Germinal center (tissue), 1 donor: Measurements from ENCODE around the gene DCP1B.
"Not testable (repeated sequence)": the region's sequence is repeated elsewhere in the genome, so short reads cannot be mapped to it uniquely, and the experiment has no call there.

Source experiments
- DNase-seq: peaks from one replicate; pipeline ENCODE4 v3.0.0; 2012; ENCODE audit warnings: mixed read lengths, low spot score

Gene DCP1B

GRCh38 chr12:1977109-1977508 lies 27.1 kb downstream of the DCP1B start:
- no peak for DNase-seq

GRCh38 chr12:1974812-1975211 lies 29.4 kb downstream of the DCP1B start:
- no peak for DNase-seq

GRCh38 chr12:1972856-1973317 lies 31.4 kb downstream of the DCP1B start:
- no peak for DNase-seq

- DNase-seq, result no peak
Observed at GRCh38 chr12:1972260-1972659, 32.0 kb downstream of the DCP1B start.

- DNase-seq, result no peak
Observed at GRCh38 chr12:1970331-1970900, 33.8 kb downstream of the DCP1B start.

GRCh38 chr12:1966561-1967226 lies 37.6 kb downstream of the DCP1B start:
- no peak for DNase-seq

- no peak for DNase-seq
Observed at GRCh38 chr12:1965916-1966315, 38.3 kb downstream of the DCP1B start.

- no peak for DNase-seq
Observed at GRCh38 chr12:1962051-1963020, 41.9 kb downstream of the DCP1B start.

- DNase-seq, result no peak
Observed at GRCh38 chr12:1956716-1957115, 47.5 kb downstream of the DCP1B start.

- DNase-seq, result no peak
Observed at GRCh38 chr12:1949771-1950470, 54.3 kb downstream of the DCP1B start.

GRCh38 chr12:1948883-1949282 lies 55.4 kb downstream of the DCP1B start:
- DNase-seq, result no peak

GRCh38 chr12:1947081-1947480 lies 57.2 kb downstream of the DCP1B start:
- no peak for DNase-seq

- no peak for DNase-seq
Observed at GRCh38 chr12:1946296-1946695, 58.0 kb downstream of the DCP1B start.

GRCh38 chr12:1945502-1945901 lies 58.8 kb downstream of the DCP1B start:
- DNase-seq, result not testable (repeated sequence)

- DNase-seq, result peak; percentile 81
Observed at GRCh38 chr12:1939801-1940607, 64.3 kb downstream of the DCP1B start.

- no peak for DNase-seq
Observed at GRCh38 chr12:1939331-1939730, 64.9 kb downstream of the DCP1B start.

GRCh38 chr12:1937481-1938224 lies 66.6 kb downstream of the DCP1B start:
- DNase-seq, result no peak

GRCh38 chr12:1936406-1937320 lies 67.6 kb downstream of the DCP1B start:
- no peak for DNase-seq

- no peak for DNase-seq
Observed at GRCh38 chr12:1935700-1936378, 68.4 kb downstream of the DCP1B start.
